ENCODE results near the gene FYB1. TPM values are rescaled to one million over a fixed set of nuclear protein-coding genes. Genes with fewer than 3 reads are reported as not detected.
A peak's percentile ranks its signal among the peaks of the same experiment; 100 is the strongest.

FYB1 gene
- total and polyA plus RNA-seq, 2 of the 4 experiments (the other 2 are of a cell fraction): not detected

DNA sequence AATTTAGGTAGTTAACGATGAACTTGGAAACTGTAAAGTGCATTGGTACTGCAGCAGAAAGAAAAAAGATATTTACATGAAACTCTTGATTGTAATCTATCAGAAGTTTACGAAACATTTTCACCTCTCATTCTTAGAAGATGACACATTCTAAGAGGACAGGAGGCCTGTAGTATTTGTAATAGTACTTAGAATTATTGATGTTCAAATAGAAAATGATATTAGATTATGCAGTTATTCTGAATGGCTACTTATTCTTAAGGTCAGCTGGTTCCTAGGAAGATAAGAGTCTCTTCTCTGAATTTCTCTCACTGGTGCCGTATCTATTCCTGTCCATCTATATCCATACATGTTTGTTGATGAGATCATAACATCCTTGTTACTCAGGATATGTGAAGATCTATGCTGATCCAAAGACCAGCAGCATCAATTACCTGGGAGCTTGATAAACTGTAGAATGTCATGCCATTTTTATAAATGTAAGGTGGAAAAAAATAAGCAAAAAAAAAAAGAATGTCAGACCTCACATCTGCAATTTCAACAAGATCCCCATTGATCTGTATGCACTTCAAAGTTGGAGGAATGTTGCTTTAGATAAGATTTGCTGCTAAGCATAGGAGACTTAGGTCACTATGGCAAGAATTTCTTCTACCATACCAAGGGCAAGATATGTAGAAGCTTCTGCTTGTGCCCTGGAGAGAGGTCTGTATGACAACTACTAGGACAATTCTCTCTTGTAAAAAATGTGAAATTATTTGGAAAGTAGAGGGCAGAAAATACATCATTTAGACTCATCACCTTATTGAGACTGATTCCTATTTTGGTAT, 102.8 kb downstream of the FYB1 start (continued):
- no peak for TF ChIP-seq RCOR1 (IDR thresholded peaks at IDR 0.05; ENCODE audit: insufficient replicate concordance, low read length)

DNA sequence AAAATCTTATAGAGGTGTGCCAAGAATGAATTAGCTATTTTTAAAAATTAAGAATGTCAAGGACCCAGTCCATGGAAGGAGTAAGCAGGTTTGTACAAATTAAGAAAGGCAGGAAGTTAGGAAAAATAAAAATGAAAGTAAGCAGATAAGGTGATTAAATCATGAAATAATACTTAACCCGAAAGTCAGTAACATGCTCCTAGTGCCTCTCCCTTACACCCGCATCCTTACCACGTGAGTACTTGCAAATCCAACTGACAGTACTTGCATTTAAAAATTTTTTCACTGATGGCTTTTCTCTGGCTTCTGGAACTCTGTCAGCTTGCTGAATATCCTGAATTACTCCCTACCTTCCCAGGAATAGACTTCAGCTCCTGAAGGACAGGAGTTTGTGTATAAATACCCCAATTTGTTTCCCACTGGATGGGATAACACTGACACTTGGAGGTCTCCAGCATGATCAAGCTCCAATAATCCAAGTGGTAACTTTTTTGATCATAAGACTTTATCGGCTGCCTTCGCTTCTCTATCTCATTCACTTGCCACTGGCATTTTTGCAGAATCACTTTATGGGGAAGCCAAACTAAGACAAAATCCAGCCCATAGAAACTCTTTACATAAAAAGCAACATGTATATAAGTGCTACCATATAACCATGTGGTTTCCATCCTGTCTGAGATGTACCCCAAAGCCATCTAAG, 103.6 kb downstream of the FYB1 start:
- no peak for ATAC-seq (ENCODE audit: low read depth)
- no peaks in the 10 kb centered on the region for H3K79me1 ChIP-seq (ENCODE audit: low read depth in 1 of 2, low read length in 2 of 2)
- H4K20me1 ChIP-seq (ENCODE audit: insufficient read depth, low read length): no peaks in the 10 kb centered on the region
- H2BK120ac ChIP-seq (ENCODE audit: low read depth, low read length): peak overlapping the region; percentile 3; the same call in 1 of the 2 replicates
- H3K27me3 ChIP-seq (ENCODE audit: control insufficient read depth, insufficient read depth, low read length): no peaks in the 10 kb centered on the region
- no peak overlapping the region for H2BK5ac ChIP-seq (ENCODE audit: low read depth, low read length, poor library complexity, severe bottlenecking)
- WGBS, 2 experiments (ENCODE audit: extremely low coverage in 2 of 2, insufficient read length in 1 of 2): no CpG with 5 or more reads among the region's 5 CpGs
- H3K4me3 ChIP-seq (ENCODE audit: insufficient read depth, low read depth, low read length): no peak overlapping the region
- no peak overlapping the region for H3K9ac ChIP-seq (ENCODE audit: low read depth, low read length)
- no peak for DNase-seq
- H2BK15ac ChIP-seq (ENCODE audit: low read depth, low read length): peak overlapping the region; percentile 34; the same call in 1 of the 3 replicates
- H2BK20ac ChIP-seq (ENCODE audit: low read depth, low read length): no peak overlapping the region
- BruUV-seq (replicated peaks): no TSS peak
- no peak overlapping the region for H2AK9ac ChIP-seq (replicated peaks; ENCODE audit: low read depth, low read length, poor library complexity)
- no peak overlapping the region for H3K23ac ChIP-seq (ENCODE audit: low read depth, low read length)
- H4K91ac ChIP-seq (ENCODE audit: insufficient read depth, low read depth, low read length): no peak overlapping the region
- no peak overlapping the region for H2AFZ ChIP-seq (replicated peaks; ENCODE audit: low read length, poor library complexity)
- CTCF ChIA-PET: interaction anchor here (0.7 kb wide), 1 partner anchor 39 kb away, joined by 3 read pairs; no protein-coding TSS in a partner anchor
- intact Hi-C loops (cut with micrococcal nuclease) (no loop called here), dilution Hi-C loops (cut with HindIII; ENCODE audit: low sequenced_read_pairs, unreplicated experiment) (no loop called here), in situ Hi-C loops (cut with MboI; ENCODE audit: low sequenced_read_pairs) (no loop called here)
- no peak overlapping the region for H3K56ac ChIP-seq (ENCODE audit: extremely low read depth, insufficient read depth, low read length)
- no peaks in the 10 kb centered on the region for H3K9me1 ChIP-seq (ENCODE audit: insufficient read depth, low read length)
- H3K36me3 ChIP-seq (ENCODE audit: control insufficient read depth, insufficient read depth, low read length): no peaks in the 10 kb centered on the region
- peaks cover 3% of the 10 kb centered on the region; the same call in 1 of the 2 replicates for H3K4me1 ChIP-seq (ENCODE audit: control insufficient read depth, insufficient read depth, low read length)
- H3K14ac ChIP-seq (replicated peaks; ENCODE audit: low read depth, low read length): peak overlapping the region; percentile 5
- no peak overlapping the region; the same call in 1 of the 2 replicates for H3K4ac ChIP-seq (ENCODE audit: low read depth, low read length)
- H3K18ac ChIP-seq (ENCODE audit: low read depth, low read length): peak overlapping the region; percentile 59; the same call in 1 of the 2 replicates
- H2AK5ac ChIP-seq (ENCODE audit: low read depth, low read length): no peak overlapping the region
- no peak overlapping the region; a peak in 2 of 4 replicates for H4K8ac ChIP-seq (ENCODE audit: low read depth in 2 of 2, low read length in 2 of 2)
- H3K27ac ChIP-seq (ENCODE audit: insufficient read depth, low read length): no peak overlapping the region
- peak overlapping the region; percentile 36; the same call in 1 of the 2 replicates for H4K5ac ChIP-seq (ENCODE audit: low read depth, low read length)
- H3K9me3 ChIP-seq (ENCODE audit: control insufficient read depth, insufficient read depth, low read length): no peaks in the 10 kb centered on the region
- POLR2A ChIA-PET (ENCODE audit: unreplicated experiment): no interaction called here
- peak overlapping the region; percentile 33; the same call in 1 of the 2 replicates for H3K4me2 ChIP-seq (ENCODE audit: low read depth, low read length)
- TF ChIP-seq CEBPB (IDR thresholded peaks at IDR 0.05; ENCODE audit: low read depth, low read length) (no peak), MXI1 (IDR thresholded peaks at IDR 0.05; ENCODE audit: borderline replicate concordance, low read depth, low read length) (no peak), CHD1 (IDR thresholded peaks at IDR 0.05; ENCODE audit: low read depth, low read length) (no peak), MAFK (IDR thresholded peaks at IDR 0.05; ENCODE audit: low read depth, low read length) (no peak), POLR2A (IDR thresholded peaks at IDR 0.05; ENCODE audit: low read depth, low read length) (no peak), RCOR1 (IDR thresholded peaks at IDR 0.05; ENCODE audit: insufficient replicate concordance, low read length) (no peak), MAZ (IDR thresholded peaks at IDR 0.05; ENCODE audit: borderline replicate concordance, low read depth, low read length) (no peak), FOS (IDR thresholded peaks at IDR 0.05; ENCODE audit: low read depth, low read length) (no peak), RFX5 (IDR thresholded peaks at IDR 0.05; ENCODE audit: low read depth, low read length) (no peak), RAD21 (IDR thresholded peaks at IDR 0.05; ENCODE audit: low read length) (no peak)
- TF ChIP-seq, protein P1, sequence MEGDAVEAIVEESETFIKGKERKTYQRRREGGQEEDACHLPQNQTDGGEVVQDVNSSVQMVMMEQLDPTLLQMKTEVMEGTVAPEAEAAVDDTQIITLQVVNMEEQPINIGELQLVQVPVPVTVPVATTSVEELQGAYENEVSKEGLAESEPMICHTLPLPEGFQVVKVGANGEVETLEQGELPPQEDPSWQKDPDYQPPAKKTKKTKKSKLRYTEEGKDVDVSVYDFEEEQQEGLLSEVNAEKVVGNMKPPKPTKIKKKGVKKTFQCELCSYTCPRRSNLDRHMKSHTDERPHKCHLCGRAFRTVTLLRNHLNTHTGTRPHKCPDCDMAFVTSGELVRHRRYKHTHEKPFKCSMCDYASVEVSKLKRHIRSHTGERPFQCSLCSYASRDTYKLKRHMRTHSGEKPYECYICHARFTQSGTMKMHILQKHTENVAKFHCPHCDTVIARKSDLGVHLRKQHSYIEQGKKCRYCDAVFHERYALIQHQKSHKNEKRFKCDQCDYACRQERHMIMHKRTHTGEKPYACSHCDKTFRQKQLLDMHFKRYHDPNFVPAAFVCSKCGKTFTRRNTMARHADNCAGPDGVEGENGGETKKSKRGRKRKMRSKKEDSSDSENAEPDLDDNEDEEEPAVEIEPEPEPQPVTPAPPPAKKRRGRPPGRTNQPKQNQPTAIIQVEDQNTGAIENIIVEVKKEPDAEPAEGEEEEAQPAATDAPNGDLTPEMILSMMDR (conservative IDR thresholded peaks at IDR 0.05; ENCODE audit: low read depth, low read length): no peak
- TF ChIP-seq, protein P2, sequence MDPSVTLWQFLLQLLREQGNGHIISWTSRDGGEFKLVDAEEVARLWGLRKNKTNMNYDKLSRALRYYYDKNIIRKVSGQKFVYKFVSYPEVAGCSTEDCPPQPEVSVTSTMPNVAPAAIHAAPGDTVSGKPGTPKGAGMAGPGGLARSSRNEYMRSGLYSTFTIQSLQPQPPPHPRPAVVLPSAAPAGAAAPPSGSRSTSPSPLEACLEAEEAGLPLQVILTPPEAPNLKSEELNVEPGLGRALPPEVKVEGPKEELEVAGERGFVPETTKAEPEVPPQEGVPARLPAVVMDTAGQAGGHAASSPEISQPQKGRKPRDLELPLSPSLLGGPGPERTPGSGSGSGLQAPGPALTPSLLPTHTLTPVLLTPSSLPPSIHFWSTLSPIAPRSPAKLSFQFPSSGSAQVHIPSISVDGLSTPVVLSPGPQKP (IDR thresholded peaks at IDR 0.05; ENCODE audit: borderline replicate concordance, low read depth, low read length): no peak
